Fibroblast of skin of right quadriceps (primary cell): ENCODE measurements around the gene HAAO.

Experiments
- DNase-seq: peaks from one replicate; pipeline ENCODE4 v3.0.0-alpha.2; 2013

Gene HAAO

DNA sequence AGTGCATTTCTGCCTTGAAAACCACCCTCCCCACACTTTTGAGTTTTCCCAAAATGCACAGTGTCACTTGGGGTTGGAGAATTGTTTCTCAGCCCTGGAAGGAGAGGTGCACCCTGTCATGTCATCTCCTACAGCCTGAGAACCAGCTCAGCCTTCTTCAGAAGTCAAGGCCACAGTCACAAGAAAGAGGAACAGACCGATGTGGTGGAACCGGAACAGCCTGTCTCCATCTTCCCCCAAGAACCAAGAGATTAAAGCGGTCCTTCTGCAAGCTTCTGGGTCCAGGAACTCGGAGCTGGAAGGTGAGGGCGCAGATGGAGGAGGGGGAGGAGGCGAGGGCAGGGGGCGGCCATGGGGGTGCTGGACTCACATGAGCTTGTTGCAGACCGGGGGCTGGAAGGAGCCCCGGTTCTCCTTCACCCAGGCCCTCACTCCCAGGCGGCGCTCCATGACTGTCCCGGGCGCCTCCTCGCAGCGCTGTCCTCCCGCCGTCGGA is 248 bp downstream of the HAAO start:
- no peak for DNase-seq

DNA sequence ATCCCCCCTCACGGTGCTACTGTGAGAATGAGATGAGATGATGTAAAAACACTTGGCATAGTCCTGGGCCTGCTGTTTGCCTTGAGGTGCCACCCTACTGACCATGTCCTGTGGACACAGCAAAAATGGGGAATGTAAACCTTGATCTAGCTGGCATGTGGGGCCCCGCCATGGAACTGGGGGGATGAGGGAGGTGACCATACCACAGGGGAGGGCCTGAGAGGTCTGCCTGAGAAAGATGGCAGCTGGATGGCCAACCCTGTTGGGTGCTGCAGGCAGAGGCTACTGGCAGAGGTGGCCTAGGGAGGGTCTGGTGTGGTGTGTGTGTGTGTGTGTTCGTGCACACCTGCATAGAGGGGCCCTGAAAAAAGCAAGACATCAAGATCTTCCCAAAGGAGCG is 777 bp downstream of the HAAO start:
- DNase-seq = no peak

- no peak for DNase-seq
These were observed 2.6 kb downstream of the HAAO start for GRCh38 chr2:42789751-42790150.

DNA sequence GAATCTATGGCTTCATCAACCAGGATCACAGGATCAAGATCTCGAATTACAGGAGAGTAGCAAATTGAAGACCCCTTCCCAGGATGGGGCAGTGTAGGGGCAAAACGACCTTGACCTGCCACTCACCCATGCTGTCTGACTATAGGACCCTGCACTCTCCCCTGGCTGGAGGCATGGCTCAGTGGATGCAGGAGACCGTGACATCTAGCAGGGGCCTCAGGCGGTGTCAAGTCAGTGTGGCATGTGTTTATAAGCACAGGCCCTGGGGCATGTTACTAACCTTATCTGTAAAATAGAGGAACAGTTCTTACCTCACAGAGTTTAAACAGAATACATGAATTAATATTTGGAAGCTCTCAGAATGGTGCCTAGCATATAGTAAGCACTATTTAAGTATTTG is 3.5 kb downstream of the HAAO start:
- no peak for DNase-seq

DNA sequence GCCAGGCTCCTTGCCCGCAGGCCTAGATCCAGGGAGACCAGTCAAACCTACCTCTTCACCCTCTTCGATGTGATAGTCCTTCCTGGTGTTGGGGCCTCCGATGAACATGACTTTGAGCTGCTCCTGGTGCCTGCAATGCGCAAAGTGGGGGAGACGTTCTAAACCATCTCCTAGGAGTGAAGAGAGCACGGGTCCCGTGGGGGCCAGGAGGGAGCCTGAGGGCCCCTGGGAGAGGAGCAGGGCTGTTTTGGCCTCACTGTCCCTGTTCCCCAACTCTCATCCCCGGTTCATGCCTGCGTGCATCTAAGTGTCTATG is 3.9 kb downstream of the HAAO start:
- DNase-seq = no peak

DNA sequence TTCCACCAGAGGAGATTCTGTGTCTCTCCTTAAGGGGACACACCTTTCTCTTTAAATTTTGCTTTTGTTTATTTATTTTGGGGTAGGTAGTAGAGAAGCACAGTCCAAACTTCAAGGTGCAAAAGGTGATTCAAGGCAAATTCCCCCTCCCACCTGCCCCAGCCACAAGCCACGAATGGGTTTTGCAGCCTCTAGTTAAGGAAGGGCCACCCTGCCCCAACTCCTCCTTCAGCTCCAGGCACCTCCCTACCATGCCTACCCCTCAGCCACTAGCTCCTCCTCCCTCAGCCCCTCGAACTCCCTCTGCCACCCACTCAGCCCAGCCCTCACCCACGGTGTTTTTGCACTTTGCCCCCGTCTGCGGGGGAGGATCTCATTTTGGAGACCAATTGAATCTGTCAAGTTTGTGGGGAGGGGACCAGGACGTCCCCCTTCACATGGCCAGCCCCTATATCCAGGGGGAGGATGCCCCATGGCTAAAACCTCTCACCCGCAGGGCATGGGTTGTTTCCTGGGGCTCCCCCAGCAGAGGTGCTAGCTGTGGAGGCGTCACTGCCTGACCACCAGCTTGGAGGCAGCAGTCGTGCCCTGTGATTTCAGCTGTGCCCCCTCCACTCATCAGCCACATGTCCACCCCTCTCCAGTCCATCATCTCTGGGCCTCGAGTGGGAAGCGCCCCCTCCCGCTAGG is 4.5 kb downstream of the HAAO start:
- DNase-seq = no peak

DNA sequence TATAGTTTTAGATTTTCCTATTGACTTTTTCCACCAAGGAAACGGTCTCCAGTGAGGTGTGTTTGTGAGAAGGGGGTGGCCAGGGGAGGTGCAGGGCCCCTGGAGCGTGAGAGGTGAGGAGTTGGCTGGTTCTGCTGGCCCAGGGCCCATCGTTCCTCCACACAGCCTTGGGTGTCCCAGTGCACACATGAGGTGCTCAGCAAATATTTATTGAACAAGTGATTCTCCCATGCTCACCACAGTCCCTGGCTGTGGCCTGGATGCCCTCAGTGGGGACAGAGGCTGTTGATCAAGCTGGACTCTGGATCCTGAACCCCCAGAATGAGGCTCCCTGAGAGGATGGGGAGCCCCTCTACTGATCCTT is 5.0 kb downstream of the HAAO start:
- no peak for DNase-seq

DNA sequence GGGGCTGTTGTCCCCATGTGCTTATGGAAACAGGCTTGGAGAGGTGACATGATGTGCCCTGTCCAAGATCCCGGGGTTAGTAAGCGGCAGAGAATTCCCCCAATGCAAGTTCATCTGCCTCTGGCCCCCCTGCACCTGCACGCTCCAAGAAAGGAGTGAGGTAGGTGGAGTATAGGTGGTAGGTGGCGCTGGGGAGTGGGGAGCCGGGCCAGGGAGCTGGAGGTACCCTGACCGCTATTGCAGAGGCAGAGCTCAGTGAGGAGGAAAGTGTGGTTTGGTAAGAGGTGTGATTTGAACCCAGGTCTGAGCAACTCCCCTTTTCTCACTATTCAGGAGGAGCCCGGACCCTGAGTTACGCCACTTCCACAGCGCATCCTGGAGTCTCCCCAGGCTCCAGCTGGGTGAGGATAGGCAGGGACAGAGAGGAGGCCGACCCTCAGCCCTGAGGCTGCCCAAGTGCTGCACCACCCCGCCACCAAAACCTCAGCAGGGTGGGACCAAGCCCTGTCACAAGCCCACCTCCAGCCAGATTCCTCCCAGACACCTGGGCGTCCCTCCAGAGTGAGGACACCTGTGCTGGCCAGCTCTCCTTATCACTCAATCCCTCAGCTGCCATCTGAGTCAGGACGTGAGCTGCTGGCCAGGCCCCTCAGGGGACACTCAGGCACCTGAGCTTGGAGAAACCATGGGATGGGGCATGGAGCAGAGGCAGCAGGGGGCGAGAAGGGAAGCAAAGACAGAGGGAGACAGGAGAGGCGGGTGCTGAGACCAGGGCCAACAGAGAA is 5.6 kb downstream of the HAAO start:
- DNase-seq = no peak

- DNase-seq = no peak
These were observed 8.0 kb downstream of the HAAO start for GRCh38 chr2:42784204-42784880.

DNA sequence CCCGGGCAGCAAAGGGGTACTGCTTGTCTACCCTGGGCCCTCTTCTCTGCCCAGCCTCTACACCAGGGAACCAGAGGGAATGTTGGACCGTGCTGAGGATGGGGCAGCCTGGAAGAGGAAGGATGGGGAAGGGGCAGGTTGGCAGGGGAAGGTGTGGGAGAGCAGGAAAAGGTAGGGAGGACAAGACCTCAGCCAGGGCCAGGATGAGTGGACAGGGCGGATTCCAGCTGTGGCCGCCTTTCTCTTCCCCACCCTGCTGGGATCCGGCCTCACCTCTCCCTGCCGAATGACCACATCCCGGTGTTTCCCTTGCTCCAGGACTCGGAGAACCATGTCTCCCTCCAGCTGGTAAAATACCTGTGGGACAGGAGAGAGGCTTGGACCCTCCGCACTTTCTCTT is 8.9 kb downstream of the HAAO start:
- no peak for DNase-seq

- DNase-seq = no peak
These were observed 11.2 kb downstream of the HAAO start for GRCh38 chr2:42781181-42781580.

DNA sequence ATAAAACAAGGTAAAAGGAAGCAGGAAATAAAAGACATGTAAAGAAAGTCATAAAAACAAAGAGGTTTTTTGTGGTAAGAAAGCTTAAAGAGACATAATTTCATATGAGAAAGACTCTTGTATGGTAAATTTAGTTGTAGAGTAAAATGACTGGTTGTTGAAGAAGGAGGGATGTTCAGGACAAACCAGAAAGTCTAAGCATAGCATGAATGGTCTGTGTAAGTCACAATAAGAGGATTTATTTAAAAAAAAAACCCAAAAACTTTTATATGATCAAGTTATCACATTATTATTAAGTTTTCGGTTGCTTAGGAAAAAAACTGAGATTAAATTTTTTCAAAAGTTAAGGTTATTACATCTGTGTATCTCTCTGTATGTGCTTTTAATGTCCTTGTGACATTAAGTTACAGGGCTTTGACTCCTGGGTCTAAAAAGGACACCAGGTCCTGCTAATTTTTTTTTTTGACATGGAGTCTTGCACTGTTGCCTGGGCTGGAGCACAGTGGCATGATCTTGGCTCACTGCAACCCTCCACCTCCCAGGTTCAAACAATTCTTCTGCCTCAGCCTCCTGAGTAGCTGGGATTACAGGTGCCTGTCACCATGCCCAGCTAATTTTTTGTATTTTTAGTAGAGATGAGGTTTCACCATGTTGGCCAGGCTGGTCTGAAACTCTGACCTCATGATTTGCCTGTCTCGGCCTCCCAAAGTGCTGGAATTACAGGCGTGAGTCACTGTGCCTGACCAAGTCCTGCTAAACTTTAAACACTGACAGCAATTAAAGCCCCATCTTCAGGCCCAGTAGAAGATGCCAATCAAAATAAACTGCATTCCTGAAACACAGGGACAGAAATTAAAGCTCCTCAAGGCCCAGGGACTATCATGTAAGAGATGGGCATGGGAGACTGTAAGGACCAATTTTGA is 14.2 kb downstream of the HAAO start:
- no peak for DNase-seq

GRCh38 chr2:42775810-42776209 is 16.6 kb downstream of the HAAO start:
- no peak for DNase-seq

DNA sequence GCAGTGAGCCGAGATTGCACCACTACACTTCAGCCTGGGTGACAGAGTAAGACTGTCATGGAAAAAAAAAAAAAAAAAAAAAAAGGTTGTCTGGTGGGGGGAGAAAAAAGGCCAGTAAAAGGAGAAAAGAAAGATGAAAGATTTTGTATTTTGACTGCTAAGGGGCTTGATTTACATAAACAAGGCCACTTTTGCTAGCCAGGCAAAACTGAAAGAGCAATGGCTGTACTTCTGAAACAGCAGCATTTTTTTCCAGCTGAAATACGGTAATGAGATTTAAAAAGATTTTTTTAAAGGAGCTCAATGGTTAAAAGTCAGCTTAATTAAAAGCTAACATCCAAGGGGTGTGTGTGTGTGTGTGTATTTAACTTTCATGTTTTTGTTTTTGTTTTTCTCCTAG is 17.2 kb downstream of the HAAO start:
- no peak for DNase-seq

DNA sequence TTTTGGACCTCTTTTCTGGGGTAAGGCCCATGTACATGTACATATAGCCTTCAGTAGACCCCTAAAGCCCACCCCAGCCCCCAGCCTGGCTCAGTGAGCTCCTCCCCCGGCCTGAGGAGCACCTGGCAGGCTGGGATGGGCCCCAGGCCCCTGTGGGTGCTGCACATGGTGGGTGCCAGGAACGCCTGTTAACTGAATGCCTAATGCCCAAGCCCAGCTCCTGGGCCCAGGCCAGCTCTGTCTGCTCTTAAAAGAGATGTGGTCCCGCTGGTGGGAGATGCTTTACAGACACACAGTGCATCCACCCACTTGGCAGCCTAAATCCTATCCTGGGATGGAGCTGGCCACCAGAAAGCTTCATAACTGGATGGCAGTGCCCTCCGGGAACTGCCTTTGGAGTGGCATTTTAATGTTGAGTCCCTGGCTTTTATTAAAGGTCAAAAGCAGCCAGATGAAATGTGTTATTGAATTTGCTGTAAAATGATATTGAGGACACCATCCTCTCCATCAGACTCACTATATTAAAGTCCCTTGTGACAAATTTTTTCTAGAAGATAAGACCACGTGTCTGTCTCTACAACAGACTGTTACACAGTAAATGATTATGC is 20.7 kb downstream of the HAAO start:
- DNase-seq = no peak

DNA sequence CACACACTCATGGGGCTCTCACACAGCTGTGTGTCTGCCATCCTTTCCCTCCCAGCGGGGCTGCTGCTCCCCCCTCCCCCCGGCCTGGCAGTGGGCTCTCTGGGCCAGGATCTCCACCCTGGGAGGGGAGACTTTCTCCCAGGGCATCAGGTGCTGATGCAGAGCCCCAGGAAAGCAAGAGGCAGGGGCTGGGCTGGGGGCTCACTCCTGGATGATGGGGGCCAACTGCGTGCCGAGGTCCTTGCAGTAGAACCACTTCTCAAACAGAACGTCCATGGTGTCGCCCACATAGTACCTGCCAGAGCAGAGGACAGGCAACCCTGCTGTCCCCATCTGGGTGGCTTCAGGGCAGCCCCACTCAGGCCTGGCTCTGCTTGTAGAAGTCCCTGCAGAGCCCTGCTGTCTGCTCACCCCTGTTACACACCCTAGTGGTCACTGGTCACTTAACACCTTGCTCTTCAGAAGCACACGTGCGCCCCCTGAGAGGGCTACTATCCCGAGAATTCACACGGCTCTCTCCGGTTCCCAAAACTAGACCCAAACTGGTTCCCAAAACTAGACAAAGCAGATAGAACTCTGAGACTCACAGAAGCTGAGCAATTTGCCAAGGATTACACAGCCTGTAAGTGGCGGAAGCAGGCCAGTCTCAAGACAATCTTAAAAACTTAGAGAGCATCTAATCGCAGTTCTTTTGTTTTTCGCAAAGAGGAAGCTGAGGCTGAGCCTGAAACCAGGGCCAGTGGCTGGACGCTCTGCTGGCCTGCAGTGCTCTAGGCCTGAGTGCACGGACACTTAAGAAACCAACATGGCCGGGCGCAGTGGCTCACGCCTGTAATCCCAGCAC is 21.9 kb downstream of the HAAO start:
- DNase-seq = peak; percentile 24

DNA sequence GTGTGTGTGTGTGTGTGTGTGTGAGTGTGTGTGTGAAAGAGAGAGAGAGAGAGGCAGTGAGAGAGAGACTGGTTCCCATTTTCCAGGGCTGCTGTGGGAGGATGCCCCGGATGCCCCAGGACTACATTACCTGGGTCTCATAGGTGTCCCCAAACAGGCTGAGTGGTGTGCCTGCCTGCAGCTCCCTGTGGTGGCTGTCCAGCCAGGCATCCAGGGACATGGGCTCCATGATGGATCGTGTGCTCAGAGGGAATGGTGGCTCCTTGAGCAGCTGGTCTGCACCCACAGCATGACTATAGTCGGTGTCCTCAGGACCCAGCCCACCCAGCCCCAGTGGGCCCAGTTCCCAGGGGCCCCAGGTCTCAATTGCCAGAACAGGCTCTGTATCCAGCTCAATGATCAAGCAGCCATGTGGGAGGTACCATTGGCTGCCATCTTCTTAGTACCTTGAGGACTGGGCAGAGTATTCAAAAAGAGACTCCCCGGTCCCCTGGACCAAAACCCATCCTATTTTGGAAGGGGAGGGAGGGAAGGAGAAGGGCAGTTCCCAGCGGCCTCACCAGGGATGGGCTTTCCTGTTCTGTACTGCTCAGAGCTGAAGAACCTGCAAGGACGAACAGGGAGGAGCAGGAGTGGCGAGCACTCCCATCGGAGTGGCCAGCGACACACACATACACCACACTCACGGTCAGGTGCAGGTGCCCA is 22.6 kb downstream of the HAAO start:
- no peak for DNase-seq

DNA sequence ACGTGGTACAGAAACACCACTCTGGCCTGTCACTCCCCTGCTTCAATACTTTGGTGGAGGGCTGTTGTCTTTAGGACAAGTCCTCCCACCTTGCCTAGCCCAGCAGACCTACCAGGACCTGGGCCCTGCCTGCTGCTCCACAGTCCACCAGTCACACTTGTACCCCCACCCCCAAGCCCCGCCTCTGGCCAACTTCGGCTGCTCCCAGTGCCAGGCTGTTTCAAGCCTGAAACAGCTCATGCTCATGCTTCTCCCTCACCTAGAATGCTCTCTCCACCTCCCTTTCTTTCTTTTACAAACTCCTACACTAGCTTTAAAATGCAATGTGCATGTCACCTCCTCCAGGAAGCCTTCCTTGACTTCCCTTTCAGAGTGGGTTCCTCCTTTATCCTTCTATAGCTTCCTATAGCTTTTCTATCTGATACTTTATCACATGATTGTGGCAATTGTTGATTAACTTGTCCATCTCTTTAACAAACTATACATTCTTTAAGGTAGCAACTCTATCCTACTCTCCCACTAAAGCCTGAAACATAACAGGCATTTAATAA is 23.6 kb downstream of the HAAO start:
- DNase-seq = no peak

GRCh38 chr2:42767899-42768705 is 24.3 kb downstream of the HAAO start:
- DNase-seq = no peak
